Keratinocyte (primary cell): ENCODE measurements around the gene TNFAIP2. TPM values are rescaled to one million over a fixed set of nuclear protein-coding genes. Genes with fewer than 3 reads are reported as not detected.

Experiments used
- DNase-seq: peaks from one replicate; pipeline ENCODE4 v3.0.0-alpha.2; 2011; ENCODE audit warnings: low read depth, missing footprints, low spot score
- FAIRE-seq: peaks from 2 replicates; lab custom pipeline; 2011; peaks lifted over from hg19 to GRCh38; lab: Jason Lieb, UNC
- H2AFZ ChIP-seq: 2 replicates; pipeline ENCODE4 v1.6.0; 2012; ENCODE audit warnings: low read length, control low read depth, inconsistent platforms; ENCODE audit not compliant: control insufficient read depth
- H3K27ac ChIP-seq: 2 replicates; pipeline ENCODE4 v1.5.1; 2011; ENCODE audit warnings: low read length; ENCODE audit not compliant: control insufficient read depth, insufficient read depth
- H3K27me3 ChIP-seq: 3 replicates; pipeline ENCODE4 v1.6.0; 2011; ENCODE audit warnings: low read length; ENCODE audit not compliant: control insufficient read depth, insufficient read depth; ENCODE audit errors: extremely low read depth
- H3K36me3 ChIP-seq, 2 experiments: 2 replicates in 1 of 2; 3 replicates in 1 of 2; pipeline ENCODE4 v1.5.1; 2011; ENCODE audit warnings: low read length in 2 of 2, mild to moderate bottlenecking in 1 of 2; ENCODE audit not compliant: control insufficient read depth in 2 of 2, insufficient read depth in 2 of 2; ENCODE audit errors: extremely low read depth in 1 of 2
- H3K4me1 ChIP-seq: 3 replicates; pipeline ENCODE4 v1.5.1; 2011; ENCODE audit warnings: low read length; ENCODE audit not compliant: control insufficient read depth, insufficient read depth; ENCODE audit errors: extremely low read depth
- H3K4me2 ChIP-seq: 3 replicates; pipeline ENCODE4 v1.6.0; 2011; ENCODE audit warnings: low read depth, low read length; ENCODE audit not compliant: control insufficient read depth, insufficient read depth; ENCODE audit errors: extremely low read depth
- H3K4me3 ChIP-seq, 3 experiments: fragments of 200-600 bp in 1 of 3; sonication (generic) in 1 of 3; 2 replicates in 2 of 3; 3 replicates in 1 of 3; pipeline ENCODE4 v1.5.1; 2011 to 2016; ENCODE audit warnings: low read length in 3 of 3, mild to moderate bottlenecking in 3 of 3, control low read depth in 2 of 3, inconsistent platforms in 1 of 3, low read depth in 1 of 3, mixed read lengths in 1 of 3, mixed run types in 1 of 3, moderate library complexity in 1 of 3; ENCODE audit not compliant: control insufficient read depth in 2 of 3, insufficient read depth in 2 of 3; ENCODE audit errors: extremely low read depth in 1 of 3
- H3K79me2 ChIP-seq: 2 replicates; pipeline ENCODE4 v1.6.0; 2012; ENCODE audit warnings: low read length; ENCODE audit not compliant: control insufficient read depth, insufficient read depth
- H3K9ac ChIP-seq: 3 replicates; pipeline ENCODE4 v1.6.0; 2011; ENCODE audit warnings: low read length; ENCODE audit not compliant: control insufficient read depth, insufficient read depth; ENCODE audit errors: extremely low read depth
- H3K9me1 ChIP-seq: 3 replicates; pipeline ENCODE4 v1.6.0; 2011; ENCODE audit warnings: low read length; ENCODE audit not compliant: control insufficient read depth, insufficient read depth; ENCODE audit errors: extremely low read depth
- H3K9me3 ChIP-seq: 2 replicates; pipeline ENCODE4 v1.5.1; 2012; ENCODE audit warnings: low read depth, low read length; ENCODE audit not compliant: control insufficient read depth
- H4K20me1 ChIP-seq: 3 replicates; pipeline ENCODE4 v1.6.0; 2011; ENCODE audit warnings: low read length; ENCODE audit not compliant: control insufficient read depth, insufficient read depth; ENCODE audit errors: extremely low read depth
- EZH2 ChIP-seq: IDR thresholded peaks from one replicate; pipeline ENCODE4 v1.6.1; 2012; ENCODE audit warnings: inconsistent platforms, mild to moderate bottlenecking, low read length, moderate library complexity
- dilution Hi-C: fragments of 300-500 bp; cut with MboI; formaldehyde crosslinking; loops from one replicate; pipeline ENCODE4 v1.7.0; 2020; ENCODE audit warnings: low sequenced_read_pairs; ENCODE audit not compliant: extremely low pct_ligation_motif_present
- polyA plus RNA-seq, 5 experiments: library from polyadenylated mRNA; depleted of rRNA in 3 of 5; stranded (reverse) in 3 of 5; stranded (forward) in 1 of 5; unstranded in 1 of 5; fragments of >200 nt; gene quantifications; 1 replicate in 1 of 5; 2 replicates in 3 of 5; 3 replicates in 1 of 5; pipeline versions ENCODE4 v1.2.1 to v1.2.3, GENCODE V29; 2011 to 2012; ENCODE audit warnings: missing spikeins in 2 of 5, low read depth in 1 of 5, low replicate concordance in 1 of 5
- TF ChIP-seq, protein P1 (sequence below), 3 experiments: IDR thresholded peaks in 1 of 3; conservative IDR thresholded peaks in 1 of 3; optimal IDR thresholded peaks in 1 of 3; 2 replicates in 2 of 3; 3 replicates in 1 of 3; pipeline versions ENCODE3 to v1.5.1; 2011; ENCODE audit warnings: low read length in 3 of 3, mild to moderate bottlenecking in 3 of 3, moderate library complexity in 2 of 3, control low read depth in 1 of 3, inconsistent platforms in 1 of 3; ENCODE audit not compliant: insufficient read depth in 2 of 3; ENCODE audit errors: extremely low read depth in 1 of 3

Gene TNFAIP2
- polyA plus RNA-seq, 1 donor (not counting 4 experiments of a cell fraction or from before 2014, with no cell fraction given) = 0.71 TPM

GRCh38 chr14:103078860-103079587 is 44.2 kb upstream of the TNFAIP2 start:
- Histone ChIP-seq H3K9ac (no peak overlapping the region), H3K4me2 (no peak overlapping the region), H3K79me2 (no peaks in the 10 kb centered on the region), H3K36me3 (no peaks in the 10 kb centered on the region), H3K9me1 (no peaks in the 10 kb centered on the region), H3K4me1 (peaks cover 2% of the 10 kb centered on the region), H3K4me3 (no peak overlapping the region), H3K27me3 (peaks cover 14% of the 10 kb centered on the region), H3K27ac (no peak overlapping the region), H3K9me3 (no peaks in the 10 kb centered on the region), H2AFZ (no peak overlapping the region), H4K20me1 (no peaks in the 10 kb centered on the region)
- FAIRE-seq = no peak
- TF ChIP-seq, protein P1, sequence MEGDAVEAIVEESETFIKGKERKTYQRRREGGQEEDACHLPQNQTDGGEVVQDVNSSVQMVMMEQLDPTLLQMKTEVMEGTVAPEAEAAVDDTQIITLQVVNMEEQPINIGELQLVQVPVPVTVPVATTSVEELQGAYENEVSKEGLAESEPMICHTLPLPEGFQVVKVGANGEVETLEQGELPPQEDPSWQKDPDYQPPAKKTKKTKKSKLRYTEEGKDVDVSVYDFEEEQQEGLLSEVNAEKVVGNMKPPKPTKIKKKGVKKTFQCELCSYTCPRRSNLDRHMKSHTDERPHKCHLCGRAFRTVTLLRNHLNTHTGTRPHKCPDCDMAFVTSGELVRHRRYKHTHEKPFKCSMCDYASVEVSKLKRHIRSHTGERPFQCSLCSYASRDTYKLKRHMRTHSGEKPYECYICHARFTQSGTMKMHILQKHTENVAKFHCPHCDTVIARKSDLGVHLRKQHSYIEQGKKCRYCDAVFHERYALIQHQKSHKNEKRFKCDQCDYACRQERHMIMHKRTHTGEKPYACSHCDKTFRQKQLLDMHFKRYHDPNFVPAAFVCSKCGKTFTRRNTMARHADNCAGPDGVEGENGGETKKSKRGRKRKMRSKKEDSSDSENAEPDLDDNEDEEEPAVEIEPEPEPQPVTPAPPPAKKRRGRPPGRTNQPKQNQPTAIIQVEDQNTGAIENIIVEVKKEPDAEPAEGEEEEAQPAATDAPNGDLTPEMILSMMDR (optimal IDR thresholded peaks at IDR 0.05 in 1 of 3, IDR thresholded peaks at IDR 0.05 in 1 of 3, conservative IDR thresholded peaks at IDR 0.05 in 1 of 3; ENCODE audit: extremely low read depth in 1 of 3, insufficient read depth in 2 of 3, low read length in 3 of 3) = no peak
- TF ChIP-seq EZH2 = no peak
- DNase-seq = no peak
- dilution Hi-C loops = no loop called here

- Histone ChIP-seq H2AFZ (no peak overlapping the region), H3K27ac (no peak overlapping the region), H3K4me3 (no peak overlapping the region), H3K27me3 (peaks cover 31% of the 10 kb centered on the region), H3K9ac (no peak overlapping the region), H3K4me2 (no peak overlapping the region), H3K4me1 (no peaks in the 10 kb centered on the region), H3K36me3 (no peaks in the 10 kb centered on the region), H3K9me3 (no peaks in the 10 kb centered on the region), H3K9me1 (no peaks in the 10 kb centered on the region), H4K20me1 (no peaks in the 10 kb centered on the region), H3K79me2 (no peaks in the 10 kb centered on the region)
- FAIRE-seq (no peak), DNase-seq (no peak)
- dilution Hi-C loops = no loop called here
- TF ChIP-seq, protein P1 (optimal IDR thresholded peaks at IDR 0.05 in 1 of 3, IDR thresholded peaks at IDR 0.05 in 1 of 3, conservative IDR thresholded peaks at IDR 0.05 in 1 of 3; ENCODE audit: extremely low read depth in 1 of 3, insufficient read depth in 2 of 3, low read length in 3 of 3) = no peak
- no peak for TF ChIP-seq EZH2
These were observed 41.3 kb upstream of the TNFAIP2 start for GRCh38 chr14:103081951-103082350.
